Astrocyte of the cerebellum (primary cell): ENCODE results near the gene MTMR1.

Source experiments
- DNase-seq: peaks from one replicate; pipeline ENCODE4 v3.0.0-alpha.2; 2011; ENCODE audit warnings: low read depth
- H3K4me3 ChIP-seq: 2 replicates; pipeline ENCODE4 v1.5.1; 2011; ENCODE audit warnings: mild to moderate bottlenecking, low read depth, low read length, moderate library complexity
- in situ Hi-C: cut with HindIII; loops from 2 replicates; pipeline ENCODE4 v1.10.0; 2017; ENCODE audit warnings: low sequenced_read_pairs
- TF ChIP-seq, protein P1 (sequence below): IDR thresholded peaks from 2 replicates; pipeline ENCODE4 v1.5.1; 2012; ENCODE audit warnings: low read length, low read depth, moderate library complexity, mild to moderate bottlenecking; ENCODE audit errors: missing control alignments

The MTMR1 gene

GRCh38 chrX:150696331-150696730 lies 3.1 kb downstream of the MTMR1 start:
- in situ Hi-C loops, result no loop called here
- H3K4me3 ChIP-seq, result no peak overlapping the region
- no peak for DNase-seq
- TF ChIP-seq, protein P1, sequence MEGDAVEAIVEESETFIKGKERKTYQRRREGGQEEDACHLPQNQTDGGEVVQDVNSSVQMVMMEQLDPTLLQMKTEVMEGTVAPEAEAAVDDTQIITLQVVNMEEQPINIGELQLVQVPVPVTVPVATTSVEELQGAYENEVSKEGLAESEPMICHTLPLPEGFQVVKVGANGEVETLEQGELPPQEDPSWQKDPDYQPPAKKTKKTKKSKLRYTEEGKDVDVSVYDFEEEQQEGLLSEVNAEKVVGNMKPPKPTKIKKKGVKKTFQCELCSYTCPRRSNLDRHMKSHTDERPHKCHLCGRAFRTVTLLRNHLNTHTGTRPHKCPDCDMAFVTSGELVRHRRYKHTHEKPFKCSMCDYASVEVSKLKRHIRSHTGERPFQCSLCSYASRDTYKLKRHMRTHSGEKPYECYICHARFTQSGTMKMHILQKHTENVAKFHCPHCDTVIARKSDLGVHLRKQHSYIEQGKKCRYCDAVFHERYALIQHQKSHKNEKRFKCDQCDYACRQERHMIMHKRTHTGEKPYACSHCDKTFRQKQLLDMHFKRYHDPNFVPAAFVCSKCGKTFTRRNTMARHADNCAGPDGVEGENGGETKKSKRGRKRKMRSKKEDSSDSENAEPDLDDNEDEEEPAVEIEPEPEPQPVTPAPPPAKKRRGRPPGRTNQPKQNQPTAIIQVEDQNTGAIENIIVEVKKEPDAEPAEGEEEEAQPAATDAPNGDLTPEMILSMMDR, result no peak

DNA sequence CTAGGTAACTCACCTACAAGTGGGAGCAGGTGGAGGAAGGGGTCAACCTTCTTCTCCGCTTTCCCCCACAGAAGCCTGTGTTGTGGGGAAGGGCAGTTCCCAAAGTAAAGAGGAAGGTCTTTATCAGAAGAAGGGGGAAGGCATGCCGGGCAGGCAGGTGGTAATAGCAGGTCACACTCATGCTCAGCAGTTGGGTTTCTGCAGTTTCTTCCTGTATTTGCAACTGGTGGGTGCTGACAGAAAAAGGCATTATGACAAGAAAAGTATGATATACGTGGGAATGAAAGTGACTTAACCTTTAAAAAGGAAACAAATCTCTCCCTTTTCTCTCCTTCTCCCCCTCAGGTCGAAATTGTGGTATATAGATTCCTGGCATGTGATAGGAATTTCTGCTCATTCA lies 3.7 kb downstream of the MTMR1 start:
- in situ Hi-C loops, result no loop called here
- no peak overlapping the region for H3K4me3 ChIP-seq
- TF ChIP-seq, protein P1, result no peak
- DNase-seq, result no peak

DNA sequence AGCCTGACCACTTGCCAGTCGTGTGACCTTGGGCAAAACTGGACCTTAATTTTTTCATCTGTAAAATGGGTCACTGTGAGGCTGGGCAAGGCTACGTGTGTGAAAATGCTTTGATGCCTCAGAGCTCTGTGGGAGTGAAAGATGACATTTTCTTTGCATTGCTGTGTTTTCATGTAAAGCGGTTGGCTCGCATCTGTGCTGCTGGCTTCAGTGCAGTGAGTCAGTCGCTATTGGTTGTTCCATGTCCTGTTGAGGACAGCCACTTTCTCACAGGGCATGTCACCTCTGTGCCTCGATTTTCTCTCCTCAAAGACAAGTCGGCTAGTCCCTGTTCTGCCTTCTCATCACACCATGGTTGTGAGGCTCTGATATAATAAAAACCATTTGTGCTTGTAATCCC lies 4.4 kb downstream of the MTMR1 start:
- H3K4me3 ChIP-seq, result no peak overlapping the region
- no peak for DNase-seq
- in situ Hi-C loops, result no loop called here
- TF ChIP-seq, protein P1, result no peak

GRCh38 chrX:150698981-150699380 lies 5.8 kb downstream of the MTMR1 start:
- in situ Hi-C loops, result no loop called here

DNA sequence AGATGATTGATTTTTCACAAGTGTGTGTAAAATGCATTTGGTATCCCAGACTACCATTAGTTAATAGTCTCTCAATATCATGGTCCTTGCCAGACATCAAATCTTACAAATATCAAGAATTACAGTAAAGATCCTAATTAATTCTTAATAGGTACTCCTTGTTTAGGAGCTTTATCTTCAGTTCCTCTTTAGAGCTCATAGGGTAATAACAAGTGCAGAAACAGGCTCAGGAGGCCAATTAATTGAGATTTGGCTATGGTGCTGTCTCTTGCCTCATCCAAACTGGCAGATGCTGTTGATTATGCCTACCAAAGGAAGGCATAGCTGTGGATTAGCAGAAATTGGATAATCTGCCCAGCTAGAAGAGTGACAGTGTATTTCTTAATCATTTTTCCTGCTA lies 6.9 kb downstream of the MTMR1 start:
- DNase-seq, result no peak
- TF ChIP-seq, protein P1, result no peak
- no peak overlapping the region for H3K4me3 ChIP-seq
- in situ Hi-C loops, result no loop called here

More at GRCh38 chrX:150698981-150699380, 5.8 kb downstream of the MTMR1 start:
- DNase-seq, result no peak
- H3K4me3 ChIP-seq, result no peak overlapping the region
- TF ChIP-seq, protein P1, result no peak

DNA sequence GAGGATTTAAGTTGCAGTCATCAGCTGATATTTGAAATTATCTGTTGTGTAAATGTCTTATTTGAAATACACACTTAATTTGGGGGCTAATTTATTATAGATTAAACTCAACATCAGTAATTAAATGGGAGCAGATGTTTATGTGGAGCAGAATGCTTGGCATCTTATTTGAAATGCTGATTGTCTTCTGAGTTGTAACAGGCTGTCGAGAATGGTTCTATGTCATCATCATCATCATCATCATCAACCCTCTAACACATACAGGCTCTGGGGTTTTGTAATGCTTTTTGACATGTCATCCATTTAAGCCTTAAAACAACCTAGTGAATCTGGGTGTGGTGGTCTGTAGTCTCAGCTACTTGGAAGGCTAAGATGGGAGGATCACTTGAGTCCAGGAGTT lies 8.2 kb downstream of the MTMR1 start:
- TF ChIP-seq, protein P1, result no peak
- in situ Hi-C loops, result no loop called here
- no peak for DNase-seq
- H3K4me3 ChIP-seq, result no peak overlapping the region
